ENCODE data around the gene CD7. TPM values are rescaled to one million over a fixed set of nuclear protein-coding genes. Genes with fewer than 3 reads are reported as not detected.
A peak's percentile ranks its signal among the peaks of the same experiment; 100 is the strongest.

Gene CD7
- total and polyA plus RNA-seq, 9 donors, result 0.22 to 1.4 (median 0.50) TPM

GRCh38 chr17:82275326-82275725 is 42.1 kb downstream of the CD7 start:
- Histone ChIP-seq H3K4me3 (ENCODE audit: low read length) (no peak overlapping the region), H3K9me3 (replicated peaks; ENCODE audit: control insufficient read depth, low read depth, low read length) (no peaks in the 10 kb centered on the region), H3K27ac (ENCODE audit: low read length) (no peak overlapping the region), H3K27me3 (ENCODE audit: control insufficient read depth, insufficient read depth, low read length) (no peaks in the 10 kb centered on the region), H3K36me3 (ENCODE audit: control insufficient read depth, insufficient read depth, low read length) (peaks cover 17% of the 10 kb centered on the region), H3K4me1 (ENCODE audit: control insufficient read depth, insufficient read depth, low read length) (peaks cover 28% of the 10 kb centered on the region)
- 87% methylated on average over 13 of the region's 14 CpGs for WGBS (ENCODE audit: insufficient coverage)
- no peak for DNase-seq

DNA sequence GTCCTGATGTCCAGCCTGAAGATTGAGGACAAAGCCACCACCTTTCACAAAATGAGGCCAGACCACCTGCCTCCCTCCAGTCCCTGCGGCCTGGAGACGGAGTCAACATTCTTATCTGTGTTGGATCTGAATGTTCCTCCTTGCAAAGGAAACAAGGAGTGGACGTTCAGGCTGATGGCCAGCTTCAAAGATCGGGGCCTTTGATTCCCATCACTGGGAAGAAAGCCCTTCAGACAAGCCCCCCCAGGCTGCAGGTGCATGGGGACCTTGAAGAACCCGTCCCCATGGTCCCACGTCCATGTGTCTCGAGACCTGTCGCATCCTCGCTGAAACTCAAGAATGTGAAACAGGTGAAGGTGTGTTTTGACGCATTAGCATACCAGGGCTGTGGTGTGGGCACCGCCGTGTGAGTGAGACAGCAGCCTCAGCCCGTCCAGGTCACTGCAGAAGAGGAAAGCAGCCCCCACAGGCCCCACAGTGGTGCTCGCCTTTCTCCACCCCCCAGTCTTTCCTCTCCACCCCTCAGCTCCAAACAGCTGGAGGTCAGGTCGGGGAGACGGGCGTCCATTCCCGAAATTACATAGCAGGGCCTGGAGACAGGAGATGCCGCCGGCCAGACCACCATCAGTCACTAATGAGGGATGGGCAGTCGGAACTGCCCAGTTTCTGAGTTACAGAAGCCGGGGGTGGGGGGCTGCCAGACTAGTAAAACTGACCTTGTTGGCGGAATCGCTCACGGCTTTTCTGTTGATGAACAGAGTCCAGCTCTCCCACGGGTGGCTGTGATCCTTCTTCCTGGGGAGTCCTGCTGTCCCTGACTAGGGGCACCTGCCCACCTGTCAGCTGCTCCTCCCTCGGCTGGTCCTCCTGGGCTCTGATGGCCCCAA is 43.0 kb downstream of the CD7 start:
- Histone ChIP-seq H3K4me1 (ENCODE audit: control insufficient read depth, insufficient read depth, low read length) (peaks cover 32% of the 10 kb centered on the region), H3K27ac (ENCODE audit: low read length) (no peak overlapping the region), H3K4me3 (ENCODE audit: low read length) (peak overlapping the region; percentile 84), H3K36me3 (ENCODE audit: control insufficient read depth, insufficient read depth, low read length) (peaks cover 26% of the 10 kb centered on the region), H3K9me3 (replicated peaks; ENCODE audit: control insufficient read depth, low read depth, low read length) (no peaks in the 10 kb centered on the region), H3K27me3 (ENCODE audit: control insufficient read depth, insufficient read depth, low read length) (no peaks in the 10 kb centered on the region)
- no peak for DNase-seq
- WGBS (ENCODE audit: insufficient coverage), result 71% methylated on average over 20 of the region's 27 CpGs

GRCh38 chr17:82273327-82274133 is 43.9 kb downstream of the CD7 start, which contains the start of gene CSNK1D:
TSS of gene CSNK1D (minus strand) at chr17:82273700. CDS start at chr17:82273381, 319 bp downstream.
- DNase-seq, result peak; percentile 95
- peaks cover 29% of the 10 kb centered on the region for H3K4me1 ChIP-seq (ENCODE audit: control insufficient read depth, insufficient read depth, low read length)
- peak within 1 kb of the TSS; percentile 84 for H3K4me3 ChIP-seq (ENCODE audit: low read length)
- 2% methylated on average over 78 of the region's 80 CpGs for WGBS (ENCODE audit: insufficient coverage)
- H3K36me3 ChIP-seq (ENCODE audit: control insufficient read depth, insufficient read depth, low read length), result peaks cover 33% of the 10 kb centered on the region
- H3K27me3 ChIP-seq (ENCODE audit: control insufficient read depth, insufficient read depth, low read length), result no peaks in the 10 kb centered on the region
- H3K9me3 ChIP-seq (replicated peaks; ENCODE audit: control insufficient read depth, low read depth, low read length), result no peaks in the 10 kb centered on the region
- peak within 1 kb of the TSS; percentile 94 for H3K27ac ChIP-seq (ENCODE audit: low read length)

DNA sequence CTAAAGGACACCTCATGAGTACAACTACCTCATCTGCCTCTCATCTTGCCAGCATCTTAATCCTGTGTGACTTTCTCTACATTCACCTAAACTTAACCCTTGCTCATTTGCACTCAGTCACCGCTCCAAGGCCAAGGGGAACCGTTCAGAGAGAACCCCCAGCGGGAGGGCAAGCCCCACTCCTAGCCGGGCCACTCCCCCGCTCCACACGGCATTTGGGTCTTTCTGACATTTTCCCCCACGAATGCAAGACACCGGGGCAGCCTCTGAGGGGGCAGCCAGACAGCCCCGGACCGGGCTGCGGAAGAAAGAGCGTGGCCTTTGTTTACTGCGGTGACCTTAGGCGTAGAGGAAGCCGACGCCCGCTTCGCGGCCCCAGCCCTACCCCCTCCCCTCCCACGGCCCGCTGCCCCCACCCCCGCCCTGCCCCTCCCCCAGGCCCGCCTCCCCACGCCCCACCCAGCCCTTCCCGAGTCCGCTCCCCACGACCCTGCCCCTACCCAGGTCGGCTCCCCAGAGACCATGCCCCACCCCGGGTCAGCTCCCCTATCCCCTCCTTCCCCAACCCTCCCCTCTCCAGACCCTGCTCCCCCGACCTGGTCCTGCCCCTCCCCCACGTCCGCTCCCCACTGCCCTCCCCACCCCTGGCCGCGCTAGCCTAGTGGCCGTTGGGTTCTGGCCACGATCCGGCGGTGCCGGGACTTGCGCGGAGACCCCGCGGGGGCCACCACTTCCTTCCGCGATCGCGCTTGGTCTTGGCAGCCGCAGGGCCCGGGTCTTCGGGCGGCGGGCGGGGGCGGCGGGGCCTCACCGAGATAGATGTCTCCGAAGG is 44.7 kb downstream of the CD7 start:
- Histone ChIP-seq H3K4me1 (ENCODE audit: control insufficient read depth, insufficient read depth, low read length) (peaks cover 35% of the 10 kb centered on the region), H3K36me3 (ENCODE audit: control insufficient read depth, insufficient read depth, low read length) (peaks cover 38% of the 10 kb centered on the region), H3K27ac (ENCODE audit: low read length) (peak overlapping the region; percentile 94), H3K9me3 (replicated peaks; ENCODE audit: control insufficient read depth, low read depth, low read length) (no peaks in the 10 kb centered on the region), H3K27me3 (ENCODE audit: control insufficient read depth, insufficient read depth, low read length) (no peaks in the 10 kb centered on the region), H3K4me3 (ENCODE audit: low read length) (peak overlapping the region; percentile 84)
- under 1% methylated on average over 38 of the region's 57 CpGs for WGBS (ENCODE audit: insufficient coverage)
- peak; percentile 35 for DNase-seq

- WGBS (ENCODE audit: insufficient coverage), result 60% methylated on average over 2 of the region's 6 CpGs
- Histone ChIP-seq H3K4me1 (ENCODE audit: control insufficient read depth, insufficient read depth, low read length) (peaks cover 44% of the 10 kb centered on the region), H3K27me3 (ENCODE audit: control insufficient read depth, insufficient read depth, low read length) (no peaks in the 10 kb centered on the region), H3K9me3 (replicated peaks; ENCODE audit: control insufficient read depth, low read depth, low read length) (no peaks in the 10 kb centered on the region), H3K36me3 (ENCODE audit: control insufficient read depth, insufficient read depth, low read length) (peaks cover 43% of the 10 kb centered on the region), H3K27ac (ENCODE audit: low read length) (no peak overlapping the region), H3K4me3 (ENCODE audit: low read length) (no peak overlapping the region)
- no peak for DNase-seq
Measured at GRCh38 chr17:82271401-82271800, 46.0 kb downstream of the CD7 start.

- peaks cover 51% of the 10 kb centered on the region for H3K36me3 ChIP-seq (ENCODE audit: control insufficient read depth, insufficient read depth, low read length)
- H3K27ac ChIP-seq (ENCODE audit: low read length), result no peak overlapping the region
- no peaks in the 10 kb centered on the region for H3K9me3 ChIP-seq (replicated peaks; ENCODE audit: control insufficient read depth, low read depth, low read length)
- H3K4me3 ChIP-seq (ENCODE audit: low read length), result no peak overlapping the region
- H3K27me3 ChIP-seq (ENCODE audit: control insufficient read depth, insufficient read depth, low read length), result no peaks in the 10 kb centered on the region
- no peak for DNase-seq
- no CpG with 5 or more reads among the region's 12 CpGs for WGBS (ENCODE audit: insufficient coverage)
- peaks cover 44% of the 10 kb centered on the region for H3K4me1 ChIP-seq (ENCODE audit: control insufficient read depth, insufficient read depth, low read length)
Measured at GRCh38 chr17:82270651-82271050, 46.8 kb downstream of the CD7 start.

- no peak overlapping the region for H3K4me3 ChIP-seq (ENCODE audit: low read length)
- H3K4me1 ChIP-seq (ENCODE audit: control insufficient read depth, insufficient read depth, low read length), result peaks cover 44% of the 10 kb centered on the region
- WGBS (ENCODE audit: insufficient coverage), result 82% methylated on average over 12 of the region's 13 CpGs
- peaks cover 57% of the 10 kb centered on the region for H3K36me3 ChIP-seq (ENCODE audit: control insufficient read depth, insufficient read depth, low read length)
- H3K27ac ChIP-seq (ENCODE audit: low read length), result no peak overlapping the region
- no peaks in the 10 kb centered on the region for H3K27me3 ChIP-seq (ENCODE audit: control insufficient read depth, insufficient read depth, low read length)
- no peak for DNase-seq
- no peaks in the 10 kb centered on the region for H3K9me3 ChIP-seq (replicated peaks; ENCODE audit: control insufficient read depth, low read depth, low read length)
Measured at GRCh38 chr17:82269882-82270500, 47.4 kb downstream of the CD7 start.

DNA sequence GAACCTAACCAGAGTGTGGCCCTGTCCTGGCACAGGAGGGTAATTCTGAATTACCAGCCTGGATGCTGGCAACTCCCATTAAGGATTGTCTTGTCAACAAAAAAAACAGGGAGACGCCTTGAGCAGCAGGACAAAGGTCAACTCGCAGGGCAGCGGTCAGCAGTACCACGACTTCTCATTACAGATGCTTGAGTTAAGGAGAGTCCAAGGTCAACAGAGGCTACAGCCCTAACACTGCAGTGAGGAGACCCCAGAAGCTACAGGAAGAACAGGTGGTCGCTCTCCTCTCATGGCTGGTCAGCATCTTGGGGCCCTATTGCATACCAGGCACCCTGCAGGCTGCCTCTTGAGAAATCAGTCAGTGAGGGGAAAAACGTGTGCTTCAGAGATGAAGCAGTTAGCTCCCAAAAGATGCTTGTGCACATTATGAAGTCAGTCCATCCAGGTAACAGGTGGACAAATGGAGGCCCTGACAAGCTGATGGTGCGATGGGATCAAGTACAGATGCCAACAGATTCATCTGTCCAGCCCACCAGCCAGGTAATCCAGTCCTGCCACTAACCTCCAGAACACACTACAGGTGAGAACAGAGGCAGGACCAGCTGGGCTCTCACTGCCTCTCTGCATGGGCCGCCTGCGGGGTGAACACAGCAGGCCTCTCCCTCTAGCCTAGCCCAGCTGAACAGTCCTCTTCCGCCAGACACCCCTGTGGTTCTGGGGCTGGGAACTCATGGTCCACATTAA is 48.1 kb downstream of the CD7 start:
- Histone ChIP-seq H3K4me3 (ENCODE audit: low read length) (no peak overlapping the region), H3K4me1 (ENCODE audit: control insufficient read depth, insufficient read depth, low read length) (peaks cover 41% of the 10 kb centered on the region), H3K27ac (ENCODE audit: low read length) (no peak overlapping the region), H3K9me3 (replicated peaks; ENCODE audit: control insufficient read depth, low read depth, low read length) (no peaks in the 10 kb centered on the region), H3K36me3 (ENCODE audit: control insufficient read depth, insufficient read depth, low read length) (peaks cover 63% of the 10 kb centered on the region), H3K27me3 (ENCODE audit: control insufficient read depth, insufficient read depth, low read length) (no peaks in the 10 kb centered on the region)
- 60% methylated on average over 7 of the region's 10 CpGs for WGBS (ENCODE audit: insufficient coverage)
- DNase-seq, result no peak
